GM12874 (cell line): Measurements from ENCODE around the gene BCAS3.

ENCODE experiments used
- CTCF ChIP-seq: IDR thresholded peaks from 2 replicates; pipeline ENCODE4 v1.5.1; 2011; ENCODE audit warnings: low read depth, mild to moderate bottlenecking, control low read depth, low read length, moderate library complexity; ENCODE audit not compliant: insufficient read depth

Gene BCAS3

DNA sequence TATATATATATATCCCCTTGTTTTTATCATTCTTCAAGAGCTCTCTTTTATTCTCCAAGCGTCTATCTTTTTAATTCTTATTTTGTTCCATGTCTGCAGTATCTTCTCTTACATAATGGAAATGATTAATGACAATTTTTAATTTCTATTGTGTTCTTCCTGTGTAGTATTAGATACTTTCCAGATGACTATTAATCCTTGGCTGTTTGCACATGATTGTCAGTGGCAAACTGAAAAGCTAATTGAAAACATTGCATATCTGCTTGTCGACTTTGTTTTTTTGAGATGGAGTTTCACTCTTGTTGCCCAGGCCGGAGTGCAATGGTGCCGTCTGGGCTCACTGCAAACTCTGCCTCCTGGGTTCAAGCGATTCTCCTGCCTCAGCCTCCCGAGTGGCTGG, 124.7 kb downstream of the BCAS3 start:
- no peak for TF ChIP-seq CTCF

GRCh38 chr17:60803059-60803458, 125.4 kb downstream of the BCAS3 start:
- TF ChIP-seq CTCF = no peak

GRCh38 chr17:60804831-60805230, 127.2 kb downstream of the BCAS3 start:
- TF ChIP-seq CTCF = no peak

GRCh38 chr17:60809421-60809820, 131.8 kb downstream of the BCAS3 start:
- TF ChIP-seq CTCF = no peak

DNA sequence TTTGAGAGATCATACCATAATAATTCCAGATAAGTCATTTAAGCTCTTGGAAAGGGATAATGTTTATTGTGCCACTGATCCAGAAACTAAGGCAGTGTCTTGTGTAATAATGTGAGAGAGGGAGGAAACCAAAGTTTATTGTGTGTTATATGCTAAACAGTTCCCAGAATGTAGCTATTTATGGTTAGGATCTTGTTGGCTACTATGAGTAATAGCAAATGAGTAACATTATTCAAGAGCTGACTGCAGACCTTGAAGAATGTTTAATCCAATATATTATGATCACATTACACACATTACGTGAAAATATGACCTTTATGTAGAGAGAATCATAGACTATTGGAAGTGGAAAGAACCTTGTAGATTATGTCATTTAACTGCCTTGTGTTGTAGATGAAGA, 139.5 kb downstream of the BCAS3 start:
- TF ChIP-seq CTCF = no peak

DNA sequence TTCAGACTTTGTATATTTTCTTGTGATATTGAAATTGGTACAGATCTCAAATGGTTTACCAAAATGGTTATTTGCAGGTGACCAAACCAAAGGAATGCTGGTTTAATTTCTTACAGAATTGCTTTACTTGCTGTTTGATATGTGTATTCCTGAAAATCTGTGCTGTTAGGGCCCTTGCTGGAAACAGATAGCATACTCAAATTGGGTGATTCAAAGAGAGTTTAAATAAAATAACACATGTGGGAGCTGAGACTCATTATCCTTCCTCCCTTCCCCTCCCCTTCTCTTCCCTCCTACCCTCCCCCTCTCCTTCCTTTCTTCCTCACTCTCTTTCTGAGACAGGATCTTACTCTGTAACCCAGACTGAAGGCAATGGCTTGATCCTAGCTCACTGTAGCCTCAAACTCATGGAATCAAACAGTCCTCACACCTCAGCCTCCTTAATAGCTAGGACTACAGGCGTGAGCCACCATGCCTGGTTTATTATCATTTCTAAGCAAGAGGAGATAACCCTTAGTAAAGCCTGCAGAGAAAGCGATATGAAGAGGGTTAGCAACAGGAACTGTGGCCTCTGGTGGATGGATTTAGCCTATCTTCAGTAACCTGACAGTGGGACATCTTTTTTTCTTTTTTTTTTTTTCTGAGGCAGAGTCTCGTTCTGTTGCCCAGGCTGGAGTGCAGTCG, 141.9 kb downstream of the BCAS3 start:
- no peak for TF ChIP-seq CTCF

GRCh38 chr17:60823515-60823914, 145.9 kb downstream of the BCAS3 start:
- TF ChIP-seq CTCF = no peak
